ENCODE results near the gene MMP7.

GRCh38 chr11:102521121-102521520, 9.4 kb downstream of the MMP7 start:
- no peak for TF ChIP-seq CTCF (tag by site-specific recombination; IDR thresholded peaks at IDR 0.05)
- TF ChIP-seq ZBTB7A (tag by site-specific recombination; IDR thresholded peaks at IDR 0.05; ENCODE audit: low read depth), result no peak
- TF ChIP-seq REST (tag by site-specific recombination; IDR thresholded peaks at IDR 0.05), result no peak
- TF ChIP-seq ATF2 (tag by site-specific recombination; IDR thresholded peaks at IDR 0.05; ENCODE audit: low read depth), result no peak
- no peak for TF ChIP-seq SCRT1 (tag by site-specific recombination; IDR thresholded peaks at IDR 0.05; ENCODE audit: borderline replicate concordance)
- TF ChIP-seq RBAK (tag by site-specific recombination; IDR thresholded peaks at IDR 0.05), result no peak
- no peak for TF ChIP-seq ZFP41 (tag by site-specific recombination; IDR thresholded peaks at IDR 0.05; ENCODE audit: borderline replicate concordance)
- TF ChIP-seq ZNF837 (tag by site-specific recombination; IDR thresholded peaks at IDR 0.05), result no peak
- no peak for TF ChIP-seq ZNF350 (tag by site-specific recombination; IDR thresholded peaks at IDR 0.05)
- TF ChIP-seq ELK4 (IDR thresholded peaks at IDR 0.05; ENCODE audit: borderline replicate concordance, low read depth, low read length), result no peak
- no peak for TF ChIP-seq MZF1 (tag by site-specific recombination; IDR thresholded peaks at IDR 0.05; ENCODE audit: borderline replicate concordance)
- no peak for TF ChIP-seq TCF7L2 (IDR thresholded peaks at IDR 0.05; ENCODE audit: borderline replicate concordance, low read depth, low read length)
